Activated T-cell treated with anti-CD3 and anti-CD28 coated beads for 48 hours (primary cell): ENCODE results near the gene CCNYL1.
"Not testable (repeated sequence)": the region's sequence is repeated elsewhere in the genome, so short reads cannot be mapped to it uniquely, and the experiment has no call there.

ENCODE experiments used
- DNase-seq: peaks from one replicate; pipeline ENCODE4 v3.0.0-alpha.2; 2020; ENCODE audit warnings: low read depth

The CCNYL1 gene

DNA sequence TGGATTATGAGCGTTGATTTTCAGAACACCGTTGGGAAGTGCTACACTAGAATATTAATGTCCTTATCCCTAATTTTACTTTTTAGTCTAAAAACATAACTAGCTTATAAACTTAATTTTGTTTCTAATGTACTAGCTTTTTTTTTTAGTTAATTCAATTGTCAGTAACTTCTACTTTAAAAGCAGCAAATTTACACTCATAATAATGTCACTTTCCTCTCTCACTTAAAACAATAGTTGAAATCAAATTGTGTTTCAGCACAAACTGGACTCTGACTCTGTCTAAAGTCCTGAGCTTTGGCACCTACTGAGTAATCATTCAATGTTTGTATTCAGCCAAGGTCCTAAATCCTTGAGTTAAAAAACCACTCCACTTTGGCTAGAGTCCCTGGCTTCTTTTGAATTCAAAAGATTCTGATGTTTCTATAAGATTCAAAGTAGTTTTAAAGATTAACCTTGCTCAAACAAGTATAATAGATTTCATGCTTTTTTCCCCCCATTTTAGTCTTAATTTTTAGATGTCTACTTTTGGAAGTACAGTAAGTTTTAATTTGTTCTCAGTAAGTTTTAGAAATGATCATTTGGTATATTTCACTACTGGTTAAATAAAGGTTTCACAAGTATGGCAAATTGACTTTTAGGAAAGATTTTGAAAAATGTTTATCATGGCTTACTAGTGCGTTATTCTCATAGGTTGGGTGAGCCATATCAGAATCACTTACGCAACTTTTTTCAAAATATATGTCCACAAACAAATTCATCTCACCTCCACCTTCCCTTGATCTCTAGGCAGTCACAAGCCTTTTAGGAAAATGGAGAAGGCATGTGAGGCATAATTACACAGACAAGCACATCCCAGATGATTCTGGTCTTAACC is 23.4 kb downstream of the CCNYL1 start:
- DNase-seq: no peak

DNA sequence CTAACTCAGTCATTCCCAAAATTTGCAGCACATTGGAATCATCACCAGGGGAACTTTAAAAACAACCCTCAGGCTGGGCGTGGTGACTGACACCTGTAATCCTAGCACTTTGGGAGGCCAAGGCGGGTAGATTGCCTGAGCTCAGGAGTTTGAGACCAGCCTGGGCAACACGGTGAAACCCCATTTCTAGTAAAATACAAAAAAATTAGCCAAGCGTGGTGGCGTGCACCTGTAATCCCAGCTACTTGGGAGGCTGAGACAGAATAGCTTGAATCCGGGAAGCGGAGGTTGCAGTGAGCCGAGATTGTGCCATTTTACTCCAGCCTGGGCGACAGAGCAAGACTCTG is 24.0 kb downstream of the CCNYL1 start:
- DNase-seq: not testable (repeated sequence)

DNA sequence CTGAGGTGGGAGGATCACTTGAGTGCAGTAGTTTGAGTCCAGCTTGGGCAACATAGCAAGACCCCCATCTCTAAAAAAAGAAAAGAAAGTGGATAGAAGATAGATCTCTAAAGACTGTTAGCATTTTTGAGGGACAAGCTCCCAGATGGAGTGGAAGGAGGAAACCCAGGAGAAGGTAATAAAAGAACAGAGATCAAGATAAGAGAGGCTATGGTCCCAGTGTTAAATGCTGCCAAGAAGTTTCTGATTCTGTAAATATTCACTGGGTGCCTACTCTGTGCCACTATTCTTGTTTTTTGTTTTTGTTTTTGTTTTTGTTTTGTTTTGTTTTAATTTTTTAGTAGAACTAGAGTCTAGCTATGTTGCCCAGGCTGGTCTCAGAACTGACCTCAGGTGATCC is 32.1 kb downstream of the CCNYL1 start:
- no peak for DNase-seq

DNA sequence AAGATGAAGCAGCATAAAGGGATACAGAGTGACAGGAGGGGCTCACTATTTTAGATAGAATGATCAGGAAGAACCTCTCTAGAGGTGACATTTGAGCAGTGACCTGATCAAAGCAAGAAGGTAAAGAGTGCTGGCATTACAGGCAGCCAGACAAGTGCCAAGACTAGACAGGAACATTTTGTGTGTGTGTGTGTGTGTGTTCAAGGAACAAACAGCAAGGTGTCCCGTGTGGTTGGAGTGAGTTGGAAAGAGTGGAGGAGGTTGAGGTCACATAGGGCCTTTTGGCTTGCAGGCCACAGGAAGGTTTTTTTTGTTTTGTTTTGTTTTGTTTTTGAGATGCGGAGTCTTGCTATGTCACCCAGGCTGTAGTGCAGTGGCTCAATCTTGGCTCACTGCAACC is 32.6 kb downstream of the CCNYL1 start:
- no peak for DNase-seq

DNA sequence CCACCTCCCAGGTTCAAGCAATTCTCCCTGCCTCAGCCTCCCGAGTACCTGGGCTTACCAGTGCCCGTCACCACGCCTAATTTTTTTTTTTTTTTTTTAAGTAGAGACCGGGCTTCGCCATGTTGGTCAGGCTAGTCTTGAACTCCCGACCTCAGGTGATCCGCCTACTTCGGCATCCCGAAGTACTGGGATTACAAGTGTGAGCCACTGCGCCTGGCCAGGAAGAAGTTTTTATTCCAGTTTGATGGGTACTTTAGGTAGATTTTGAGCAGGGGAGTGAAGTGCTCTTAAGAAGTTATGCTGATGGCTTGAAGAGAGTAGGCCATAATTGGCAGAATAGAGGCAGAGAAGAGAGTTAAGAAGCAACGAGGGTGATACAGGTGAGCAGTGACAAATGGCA is 33.0 kb downstream of the CCNYL1 start:
- no peak for DNase-seq

DNA sequence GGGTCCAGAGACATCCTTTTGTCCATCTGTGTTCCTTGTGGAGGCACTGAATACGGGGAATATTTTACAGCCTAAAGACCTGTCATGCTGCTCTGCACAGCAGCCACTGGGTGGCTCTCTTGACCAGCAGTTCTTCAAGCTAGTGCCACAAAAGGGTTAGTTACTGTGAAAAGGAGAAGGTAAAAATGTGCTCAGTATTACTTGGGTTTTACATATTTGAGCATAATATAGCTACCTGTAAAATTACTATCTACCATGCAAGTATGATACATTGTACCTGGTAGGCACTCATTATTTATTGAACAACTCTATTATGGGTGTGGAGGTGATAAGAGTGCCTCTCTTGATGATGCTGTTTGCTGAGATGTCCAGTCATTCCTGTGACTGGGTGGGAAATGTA is 34.7 kb downstream of the CCNYL1 start:
- DNase-seq: no peak

DNA sequence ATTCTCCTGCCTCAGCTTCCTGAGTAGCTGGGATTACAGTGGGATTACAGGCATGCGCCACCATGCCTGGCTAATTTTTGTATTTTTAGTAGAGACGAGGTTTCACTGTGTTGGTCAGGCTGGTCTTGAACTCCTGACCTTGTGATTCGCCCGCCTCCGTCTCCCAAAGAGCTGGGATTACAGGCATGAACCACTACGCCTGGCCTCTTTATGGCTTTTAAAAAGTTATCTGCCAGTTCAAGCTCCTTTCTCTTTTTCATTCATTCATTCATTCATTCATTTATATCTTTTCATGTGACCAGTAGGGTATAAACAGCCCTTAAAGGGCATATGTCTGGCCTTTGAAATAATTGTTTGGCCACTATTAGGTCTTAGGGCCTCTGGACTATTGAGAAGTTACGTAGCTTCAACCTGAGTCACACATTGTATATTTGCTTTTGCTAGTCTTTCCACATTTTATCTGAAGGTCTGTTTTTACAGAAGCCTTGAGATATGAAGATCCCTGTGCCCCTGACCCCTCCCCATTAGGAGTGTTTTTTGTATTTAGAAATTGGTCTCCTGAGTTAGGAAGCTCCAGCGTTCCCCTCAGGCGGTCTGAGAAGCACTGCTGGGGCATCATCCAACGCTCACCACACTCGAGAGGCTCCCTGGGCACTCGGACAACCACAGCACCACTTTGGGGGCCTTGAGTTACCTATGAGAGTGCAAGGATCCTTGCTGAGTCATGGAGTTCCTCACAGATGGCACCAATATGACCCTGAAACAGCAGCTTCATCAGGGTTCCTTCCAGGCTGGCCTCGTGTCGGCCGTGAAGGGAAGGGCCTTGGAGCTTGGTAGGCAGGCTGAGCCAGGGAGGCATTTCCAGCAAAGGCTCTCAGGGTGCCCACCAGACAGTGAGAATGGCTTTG is 36.5 kb downstream of the CCNYL1 start:
- no peak for DNase-seq

DNA sequence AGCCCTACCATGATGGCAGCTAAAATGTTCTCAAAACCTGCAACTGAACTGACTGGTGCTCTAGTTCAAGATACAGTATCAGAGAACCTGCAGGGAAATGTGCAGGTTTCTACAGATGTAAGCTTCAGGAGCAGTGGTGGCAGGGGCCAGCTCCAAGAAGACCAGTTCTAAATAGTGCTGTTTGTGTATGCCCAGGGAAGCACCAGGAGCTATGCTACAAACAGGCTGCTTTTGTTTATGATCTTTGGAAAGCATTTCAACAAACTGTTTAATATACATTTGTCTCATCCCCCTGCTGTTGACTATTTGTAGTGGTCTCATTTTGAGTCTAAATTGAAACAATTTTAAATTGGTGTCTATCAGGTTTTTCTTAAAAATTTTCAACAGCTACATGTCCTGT is 37.6 kb downstream of the CCNYL1 start:
- DNase-seq: no peak

DNA sequence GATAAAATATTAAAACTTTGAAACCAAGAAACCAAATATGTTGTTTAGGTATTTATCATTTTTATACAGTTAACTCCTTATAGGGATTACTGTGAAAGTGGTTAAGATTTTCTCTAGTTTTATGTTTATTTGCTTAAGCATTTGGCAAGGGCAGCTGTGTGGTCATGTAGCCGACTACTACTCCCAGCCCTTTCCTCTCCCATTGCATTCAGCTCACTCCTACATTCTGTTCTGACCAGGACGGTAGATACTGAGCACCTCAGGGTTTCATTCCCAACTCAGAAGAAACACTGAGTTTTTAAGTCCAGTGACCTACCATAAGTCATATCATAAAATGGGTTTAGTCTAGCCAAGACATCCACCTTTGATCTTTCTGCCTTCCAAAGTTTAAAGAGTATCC is 38.4 kb downstream of the CCNYL1 start:
- no peak for DNase-seq

DNA sequence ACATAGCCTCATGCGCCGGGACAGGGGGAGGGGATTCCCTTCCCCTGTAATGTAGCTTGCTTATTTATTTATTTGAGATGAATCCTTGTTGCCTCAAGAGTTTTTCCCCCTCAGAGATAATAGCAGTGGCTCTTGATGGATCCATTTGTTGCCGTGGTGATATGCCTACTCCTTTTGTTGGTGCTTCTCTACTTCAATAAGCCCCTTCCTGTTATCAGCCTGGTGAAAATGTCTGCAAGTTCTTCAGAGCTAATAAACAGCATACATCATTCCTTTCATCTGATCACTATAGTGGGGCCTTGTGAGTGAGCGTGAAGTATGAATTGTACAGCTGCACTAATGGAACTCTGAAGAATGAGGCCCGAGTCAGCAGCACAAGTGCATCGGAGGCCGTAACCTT is 38.9 kb downstream of the CCNYL1 start:
- no peak for DNase-seq

DNA sequence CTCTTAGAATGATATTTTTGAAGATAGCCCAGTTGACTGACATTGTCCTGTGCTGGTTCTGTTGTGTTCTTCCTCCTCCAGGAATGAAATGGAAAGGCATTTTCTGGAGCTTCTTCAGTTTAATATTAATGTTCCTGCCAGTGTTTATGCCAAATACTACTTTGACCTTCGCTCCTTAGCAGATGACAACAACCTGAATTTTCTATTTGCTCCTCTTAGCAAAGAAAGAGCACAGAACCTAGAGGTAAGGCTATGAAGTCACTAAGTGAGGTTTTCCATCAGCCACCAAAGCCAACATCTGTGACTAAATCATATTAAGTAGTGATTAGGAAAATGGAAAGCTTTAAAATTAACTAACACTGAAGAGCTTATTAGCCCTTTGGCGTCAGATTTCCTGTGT is 39.4 kb downstream of the CCNYL1 start:
- no peak for DNase-seq

DNA sequence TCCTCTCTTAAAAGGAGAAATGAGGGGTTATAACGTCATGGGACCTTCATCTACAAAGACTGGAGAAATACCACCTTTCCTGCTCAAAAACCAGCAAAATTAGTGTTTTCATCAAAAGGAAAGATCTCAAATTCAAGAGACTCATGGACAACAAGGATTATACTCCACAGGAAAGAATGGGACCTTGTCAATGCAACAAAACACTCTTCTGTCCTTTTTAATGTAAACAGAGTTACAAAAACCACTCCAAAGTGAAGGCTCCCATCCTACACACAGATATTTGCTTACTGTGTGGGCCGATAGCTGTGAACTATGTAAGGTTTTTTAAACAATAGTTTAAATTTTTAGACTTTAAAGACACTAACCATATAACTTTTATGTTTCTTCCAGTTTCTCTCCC is 42.2 kb downstream of the CCNYL1 start:
- not testable (repeated sequence) for DNase-seq

DNA sequence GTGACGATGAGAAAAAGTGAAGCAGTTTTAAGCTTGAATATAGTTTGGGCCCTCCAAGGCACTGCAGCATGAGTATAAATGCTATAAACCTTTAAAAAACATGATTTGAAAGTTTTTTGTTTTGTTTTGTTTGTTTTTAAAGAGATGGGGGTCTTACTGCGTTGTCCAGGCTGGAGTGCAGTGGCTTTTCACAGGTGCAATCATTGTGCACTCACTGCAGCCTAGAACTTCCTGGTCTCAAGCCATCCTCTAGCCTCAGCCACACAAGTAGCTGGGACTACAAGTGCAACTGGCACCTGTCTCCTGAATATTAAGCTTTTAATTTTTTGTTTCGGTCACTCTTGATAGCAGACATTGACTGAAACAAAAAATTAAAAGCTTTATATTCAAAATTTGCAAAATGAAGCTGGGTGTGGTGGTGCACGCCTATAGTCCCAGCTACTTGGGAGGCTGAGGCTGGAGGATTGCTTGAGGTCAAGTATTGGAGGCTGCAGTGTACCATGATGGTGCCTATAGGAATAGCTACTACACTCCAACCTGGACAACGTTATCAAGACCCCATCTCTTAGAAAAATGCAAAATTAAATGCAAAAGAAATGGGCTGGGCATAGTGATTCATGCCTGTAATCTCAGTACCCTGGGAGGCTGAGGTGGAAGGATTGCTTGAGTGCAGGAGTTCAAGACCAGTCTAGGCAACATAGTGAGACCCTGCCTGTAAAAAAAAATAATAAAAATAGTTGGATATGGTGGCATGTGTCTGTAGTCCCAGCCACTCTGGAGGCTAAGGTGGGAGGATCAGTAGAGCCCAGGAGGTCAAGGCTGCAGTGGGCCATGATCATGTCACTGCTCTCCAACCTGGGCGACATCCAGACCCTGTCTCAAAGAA is 43.3 kb downstream of the CCNYL1 start:
- DNase-seq: no peak

DNA sequence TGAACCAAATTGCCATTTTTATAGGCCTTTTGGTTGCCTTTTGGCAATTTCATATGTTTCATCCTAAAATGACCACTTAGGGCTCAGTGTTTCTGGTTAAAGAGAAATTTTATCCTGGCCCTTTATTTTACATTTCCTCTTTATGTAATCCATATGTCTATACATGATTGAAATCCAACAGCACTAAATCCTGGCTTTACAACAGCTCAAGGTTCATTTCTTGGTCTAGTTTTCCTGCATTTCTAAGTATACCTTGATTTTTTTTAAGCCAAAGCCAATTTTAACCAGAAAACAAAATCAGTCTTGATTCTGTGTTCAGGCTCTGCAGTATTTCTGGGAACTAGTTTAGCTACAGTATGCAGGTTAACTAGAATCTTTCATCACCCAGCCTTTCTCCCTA is 46.6 kb downstream of the CCNYL1 start:
- DNase-seq: no peak

DNA sequence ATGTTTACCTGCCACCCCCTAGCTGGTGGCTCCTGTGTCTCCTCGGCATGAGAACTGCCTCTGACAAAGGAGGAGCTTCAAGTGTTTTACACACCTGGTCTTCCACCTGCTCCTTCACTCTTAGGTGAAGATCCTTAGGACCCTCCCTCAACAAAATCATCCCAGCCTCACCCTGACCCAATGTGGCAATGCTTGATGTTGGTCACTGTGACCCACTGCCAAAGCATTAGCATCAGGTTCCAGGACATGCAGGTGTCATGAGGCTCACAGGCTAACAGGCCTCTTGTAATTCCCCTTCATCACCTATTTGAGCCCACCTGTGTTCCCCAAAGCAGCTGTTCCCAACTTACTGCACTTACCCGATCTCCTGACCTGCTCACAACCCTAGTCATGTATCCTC is 48.5 kb downstream of the CCNYL1 start:
- DNase-seq: no peak

DNA sequence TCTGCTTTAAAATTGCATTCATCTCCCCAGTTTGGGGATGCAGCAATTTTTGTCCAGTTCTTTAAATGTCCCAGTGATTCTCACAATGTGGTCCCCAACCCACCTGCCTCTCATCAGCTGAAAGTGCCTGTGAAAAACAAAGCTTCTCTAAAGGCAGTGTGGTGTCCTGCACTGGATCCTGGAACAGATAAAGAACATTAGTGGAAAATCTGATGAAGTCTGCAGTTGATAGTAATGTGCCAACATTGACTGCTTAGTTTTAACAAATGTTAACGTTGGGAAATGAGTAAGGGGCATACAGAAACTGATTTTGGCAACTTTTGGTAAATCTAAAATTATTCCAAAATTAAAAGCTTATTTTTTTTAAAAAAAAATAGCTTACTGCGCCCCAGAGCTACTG is 49.0 kb downstream of the CCNYL1 start:
- DNase-seq: no peak

DNA sequence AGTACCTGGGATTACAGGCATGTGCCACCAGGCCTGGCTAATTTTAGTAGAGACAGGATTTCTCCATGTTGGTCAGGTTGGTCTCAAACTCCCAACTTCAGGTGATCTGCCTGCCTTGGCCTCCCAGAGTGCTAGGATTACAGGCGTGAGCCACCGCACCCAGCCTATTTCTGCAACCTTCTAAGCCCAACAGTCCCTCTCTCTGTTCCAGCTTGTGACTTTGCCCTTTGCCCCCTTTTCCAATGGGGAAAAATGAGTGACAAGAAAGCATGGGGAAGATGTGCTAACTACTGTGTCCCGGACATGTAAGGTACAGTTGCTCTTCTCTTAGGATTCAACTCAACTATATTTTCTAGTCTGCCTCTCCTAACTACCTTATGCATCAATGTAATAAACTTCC is 50.0 kb downstream of the CCNYL1 start:
- not testable (repeated sequence) for DNase-seq

DNA sequence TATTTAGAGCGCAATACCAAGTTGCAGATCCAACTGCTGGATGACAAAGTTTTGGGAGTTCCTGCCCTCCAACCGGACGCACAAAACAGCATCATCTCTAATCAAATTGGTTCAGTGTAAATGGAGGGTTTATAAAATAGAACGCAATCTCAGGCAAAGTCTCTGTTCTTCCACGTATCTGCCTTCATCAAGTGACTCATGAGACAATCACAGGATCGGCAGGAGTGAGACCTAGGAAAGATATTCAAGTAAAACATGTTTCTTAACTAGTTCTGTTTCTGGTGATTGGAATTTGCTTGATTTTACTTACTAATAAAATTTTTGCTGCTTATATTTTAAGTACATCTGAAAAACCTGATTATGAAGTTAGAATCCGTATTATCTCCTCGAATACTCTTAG is 50.7 kb downstream of the CCNYL1 start:
- DNase-seq: no peak

DNA sequence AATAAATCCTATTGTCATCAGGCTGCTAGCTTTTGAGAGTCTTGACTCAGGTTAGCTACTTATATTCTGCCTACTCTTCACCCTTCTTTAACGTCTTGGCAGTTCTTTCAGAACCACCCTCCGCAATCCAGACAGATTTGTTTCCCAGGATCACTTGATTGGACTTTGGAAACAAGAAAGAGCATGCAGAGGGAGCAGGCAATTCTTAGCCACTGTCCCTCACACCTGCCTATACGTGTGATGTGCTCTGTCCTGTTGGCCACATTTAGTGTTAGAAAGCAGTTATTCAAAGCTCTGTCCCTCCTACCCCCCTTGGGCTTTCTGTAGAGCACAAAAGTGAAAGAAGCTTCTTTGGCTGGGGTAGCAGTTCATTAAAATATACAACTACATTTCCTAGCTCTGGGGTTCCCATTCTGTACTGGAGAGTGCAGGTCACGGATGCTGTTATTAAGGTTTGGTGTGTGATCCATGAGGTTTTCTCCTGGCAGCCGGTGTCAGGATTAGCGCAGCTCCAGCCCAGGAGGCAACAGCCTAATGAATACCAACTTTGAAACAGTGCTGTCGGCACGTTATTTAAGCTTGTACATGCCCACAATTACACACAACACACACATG is 52.0 kb downstream of the CCNYL1 start:
- DNase-seq: no peak

DNA sequence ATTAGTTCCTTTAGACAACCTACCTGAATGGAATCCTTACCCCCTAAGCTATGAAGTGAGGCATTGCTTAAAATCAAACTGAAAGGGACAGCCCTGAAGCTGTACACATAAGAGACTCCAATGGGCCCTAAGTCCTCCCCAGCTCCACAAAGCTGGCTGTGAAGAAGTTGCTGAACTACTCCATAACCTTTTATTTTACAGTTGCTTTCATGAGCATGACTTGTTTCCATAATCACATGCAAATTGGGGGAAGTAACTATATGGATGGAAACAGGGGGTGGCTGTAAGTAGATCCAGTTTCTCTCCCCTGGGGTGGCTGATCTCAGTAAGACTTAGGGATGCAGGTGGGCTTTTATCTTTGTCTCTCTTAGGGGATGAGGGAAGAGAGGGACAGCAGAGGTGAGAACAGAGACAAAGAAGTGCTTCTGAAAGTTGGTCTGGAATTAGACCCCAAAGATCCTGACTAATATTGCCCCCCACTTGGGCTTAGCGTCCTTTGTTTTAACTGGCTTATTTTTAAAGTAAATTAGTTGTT is 52.7 kb downstream of the CCNYL1 start:
- DNase-seq: no peak

DNA sequence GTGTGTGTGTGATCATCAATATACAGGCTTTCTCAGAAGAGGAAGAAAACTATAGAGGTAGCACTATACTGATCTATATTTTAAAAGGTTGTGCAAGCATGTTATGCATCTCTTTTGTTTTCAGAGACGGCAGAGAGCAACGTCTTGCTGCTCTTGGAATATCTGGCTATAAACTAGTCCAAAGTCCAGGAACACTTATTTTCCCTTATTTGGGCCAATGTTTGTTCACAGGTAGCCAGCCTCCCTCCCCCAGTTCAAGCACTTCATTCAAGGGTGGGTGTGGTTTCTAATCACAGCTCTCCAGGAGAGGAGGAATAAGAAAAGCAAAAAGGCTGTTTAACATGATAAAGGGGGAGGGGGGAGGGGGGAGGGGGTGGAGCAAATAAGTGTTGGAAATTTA is 54.1 kb downstream of the CCNYL1 start:
- no peak for DNase-seq
